Measurements from ENCODE around the gene WDFY4. TPM values are rescaled to one million over a fixed set of nuclear protein-coding genes. Genes with fewer than 3 reads are reported as not detected.

Gene WDFY4
- polyA plus RNA-seq, 1 donor from 2014 or later, result not detected

DNA sequence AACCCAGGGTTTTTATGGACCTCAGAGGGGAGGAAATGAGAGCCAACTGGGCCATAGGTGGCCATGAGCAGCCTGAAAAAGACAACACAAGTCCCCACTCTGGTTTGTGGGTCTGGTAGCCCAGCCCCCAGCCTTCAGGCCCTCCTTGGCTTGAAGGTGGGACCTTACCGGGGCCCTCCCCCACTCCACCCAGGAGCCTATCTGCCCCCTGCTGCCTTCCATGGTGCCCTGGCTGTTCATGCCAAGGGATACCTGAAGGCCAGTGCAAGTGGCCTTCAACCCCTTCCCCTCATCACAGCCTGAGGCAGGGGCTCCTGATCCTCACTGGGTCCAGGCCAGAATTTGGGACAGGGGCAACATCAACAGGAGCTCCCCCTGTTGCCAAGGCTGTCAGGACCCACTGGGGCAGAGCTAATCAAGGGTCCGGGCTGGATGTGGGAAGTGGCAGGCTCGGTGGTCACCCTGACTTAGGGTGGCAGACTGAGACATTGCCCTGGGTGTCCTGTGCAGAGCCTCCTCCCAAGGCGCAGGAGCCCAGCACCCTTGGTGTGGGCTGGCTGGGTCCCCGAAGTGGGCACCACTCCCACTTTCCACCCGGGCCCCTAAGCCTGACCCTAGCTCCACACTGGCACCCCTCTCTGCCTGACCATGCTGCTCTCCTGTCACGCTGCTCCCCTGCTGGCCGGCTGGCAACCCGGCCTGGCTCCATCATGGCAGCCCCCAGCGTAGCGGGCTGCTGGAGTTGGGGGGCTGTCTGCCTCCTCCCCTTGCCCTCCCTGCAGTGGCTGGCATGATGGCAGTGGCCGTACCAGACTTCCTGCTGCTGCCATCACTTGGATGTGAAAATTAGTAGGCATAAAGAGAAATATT is 6.4 kb downstream of the WDFY4 start (continued):
- TF ChIP-seq, protein P1, sequence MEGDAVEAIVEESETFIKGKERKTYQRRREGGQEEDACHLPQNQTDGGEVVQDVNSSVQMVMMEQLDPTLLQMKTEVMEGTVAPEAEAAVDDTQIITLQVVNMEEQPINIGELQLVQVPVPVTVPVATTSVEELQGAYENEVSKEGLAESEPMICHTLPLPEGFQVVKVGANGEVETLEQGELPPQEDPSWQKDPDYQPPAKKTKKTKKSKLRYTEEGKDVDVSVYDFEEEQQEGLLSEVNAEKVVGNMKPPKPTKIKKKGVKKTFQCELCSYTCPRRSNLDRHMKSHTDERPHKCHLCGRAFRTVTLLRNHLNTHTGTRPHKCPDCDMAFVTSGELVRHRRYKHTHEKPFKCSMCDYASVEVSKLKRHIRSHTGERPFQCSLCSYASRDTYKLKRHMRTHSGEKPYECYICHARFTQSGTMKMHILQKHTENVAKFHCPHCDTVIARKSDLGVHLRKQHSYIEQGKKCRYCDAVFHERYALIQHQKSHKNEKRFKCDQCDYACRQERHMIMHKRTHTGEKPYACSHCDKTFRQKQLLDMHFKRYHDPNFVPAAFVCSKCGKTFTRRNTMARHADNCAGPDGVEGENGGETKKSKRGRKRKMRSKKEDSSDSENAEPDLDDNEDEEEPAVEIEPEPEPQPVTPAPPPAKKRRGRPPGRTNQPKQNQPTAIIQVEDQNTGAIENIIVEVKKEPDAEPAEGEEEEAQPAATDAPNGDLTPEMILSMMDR (IDR thresholded peaks at IDR 0.05; ENCODE audit: poor library complexity, severe bottlenecking), result no peak
- no peak for TF ChIP-seq POLR2AphosphoS5 (IDR thresholded peaks at IDR 0.05)

DNA sequence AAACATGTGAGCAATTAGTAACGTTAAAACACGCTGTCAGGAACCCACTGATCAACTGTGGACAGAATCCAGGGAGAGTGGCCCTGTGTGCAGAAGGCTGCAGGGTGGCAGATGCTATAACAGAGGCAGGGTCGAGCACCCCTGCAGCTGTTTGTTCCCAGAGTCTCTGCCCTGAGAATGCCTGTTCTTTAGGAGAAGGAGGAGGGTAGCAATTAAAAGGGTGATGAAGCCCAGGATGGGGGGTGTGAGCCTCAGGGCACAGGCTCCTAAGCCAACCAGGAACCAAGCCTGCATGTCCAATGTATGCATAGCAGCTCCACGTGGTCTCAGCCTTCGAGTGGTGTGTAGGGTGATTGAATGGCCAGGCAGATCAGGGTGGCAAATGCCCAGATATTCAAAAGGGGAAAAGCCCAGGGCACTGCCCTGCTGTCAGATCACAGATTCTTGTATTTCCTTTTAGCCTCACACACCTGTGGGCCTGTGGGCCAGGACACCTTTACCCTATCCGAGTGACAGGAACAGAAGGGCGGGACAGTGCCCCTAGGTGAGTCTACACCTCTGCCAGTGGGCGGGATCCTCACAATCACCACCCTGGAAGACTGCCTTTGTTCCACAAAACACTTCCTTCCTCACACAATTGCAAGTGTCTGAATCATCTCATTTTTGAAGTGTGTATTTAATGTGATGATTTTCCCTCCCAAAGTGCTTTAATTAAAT is 7.3 kb downstream of the WDFY4 start:
- H4K20me1 ChIP-seq (ENCODE audit: insufficient read depth), result no peaks in the 10 kb centered on the region
- no peaks in the 10 kb centered on the region for H3K27me3 ChIP-seq (ENCODE audit: insufficient read depth, low read depth, low read length)
- H3K36me3 ChIP-seq (ENCODE audit: insufficient read depth, low read length), result no peaks in the 10 kb centered on the region
- no peak overlapping the region for H2AFZ ChIP-seq (ENCODE audit: low read depth, low read length)
- H3K9me2 ChIP-seq (ENCODE audit: insufficient read depth, low read length), result no peaks in the 10 kb centered on the region
- no peaks in the 10 kb centered on the region for H3K79me2 ChIP-seq (replicated peaks; ENCODE audit: insufficient read depth, low read length)
- H3K4me2 ChIP-seq (ENCODE audit: low read length), result no peak overlapping the region
- no peaks in the 10 kb centered on the region for H3F3A ChIP-seq (ENCODE audit: insufficient read depth, low read length, poor library complexity, severe bottlenecking)
- TF ChIP-seq EP300 (conservative IDR thresholded peaks at IDR 0.05; ENCODE audit: poor library complexity, severe bottlenecking) (no peak), EZH2 (IDR thresholded peaks at IDR 0.05; ENCODE audit: borderline replicate concordance, insufficient read depth, low read length, poor library complexity, severe bottlenecking) (no peak), RAD21 (conservative IDR thresholded peaks at IDR 0.05) (no peak), MXI1 (conservative IDR thresholded peaks at IDR 0.05; ENCODE audit: poor library complexity, severe bottlenecking) (no peak), POLR2AphosphoS5 (IDR thresholded peaks at IDR 0.05) (no peak), TAF1 (IDR thresholded peaks at IDR 0.05; ENCODE audit: low read depth) (no peak), SMC3 (conservative IDR thresholded peaks at IDR 0.05; ENCODE audit: poor library complexity) (no peak)
- TF ChIP-seq, protein P2, sequence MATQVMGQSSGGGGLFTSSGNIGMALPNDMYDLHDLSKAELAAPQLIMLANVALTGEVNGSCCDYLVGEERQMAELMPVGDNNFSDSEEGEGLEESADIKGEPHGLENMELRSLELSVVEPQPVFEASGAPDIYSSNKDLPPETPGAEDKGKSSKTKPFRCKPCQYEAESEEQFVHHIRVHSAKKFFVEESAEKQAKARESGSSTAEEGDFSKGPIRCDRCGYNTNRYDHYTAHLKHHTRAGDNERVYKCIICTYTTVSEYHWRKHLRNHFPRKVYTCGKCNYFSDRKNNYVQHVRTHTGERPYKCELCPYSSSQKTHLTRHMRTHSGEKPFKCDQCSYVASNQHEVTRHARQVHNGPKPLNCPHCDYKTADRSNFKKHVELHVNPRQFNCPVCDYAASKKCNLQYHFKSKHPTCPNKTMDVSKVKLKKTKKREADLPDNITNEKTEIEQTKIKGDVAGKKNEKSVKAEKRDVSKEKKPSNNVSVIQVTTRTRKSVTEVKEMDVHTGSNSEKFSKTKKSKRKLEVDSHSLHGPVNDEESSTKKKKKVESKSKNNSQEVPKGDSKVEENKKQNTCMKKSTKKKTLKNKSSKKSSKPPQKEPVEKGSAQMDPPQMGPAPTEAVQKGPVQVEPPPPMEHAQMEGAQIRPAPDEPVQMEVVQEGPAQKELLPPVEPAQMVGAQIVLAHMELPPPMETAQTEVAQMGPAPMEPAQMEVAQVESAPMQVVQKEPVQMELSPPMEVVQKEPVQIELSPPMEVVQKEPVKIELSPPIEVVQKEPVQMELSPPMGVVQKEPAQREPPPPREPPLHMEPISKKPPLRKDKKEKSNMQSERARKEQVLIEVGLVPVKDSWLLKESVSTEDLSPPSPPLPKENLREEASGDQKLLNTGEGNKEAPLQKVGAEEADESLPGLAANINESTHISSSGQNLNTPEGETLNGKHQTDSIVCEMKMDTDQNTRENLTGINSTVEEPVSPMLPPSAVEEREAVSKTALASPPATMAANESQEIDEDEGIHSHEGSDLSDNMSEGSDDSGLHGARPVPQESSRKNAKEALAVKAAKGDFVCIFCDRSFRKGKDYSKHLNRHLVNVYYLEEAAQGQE (IDR thresholded peaks at IDR 0.05; ENCODE audit: borderline replicate concordance), result no peak
- TF ChIP-seq, protein P1 (IDR thresholded peaks at IDR 0.05; ENCODE audit: poor library complexity, severe bottlenecking), result no peak
- H3K9ac ChIP-seq (ENCODE audit: low read length), result no peak overlapping the region
- no peak overlapping the region for H3K4me3 ChIP-seq (ENCODE audit: low read length)
- no peaks in the 10 kb centered on the region for H3K9me3 ChIP-seq (ENCODE audit: low read length)
- no peak overlapping the region for H3K27ac ChIP-seq (ENCODE audit: low read length)
